HG02763 (cell line): ENCODE data around the gene HPCA.

Experiments used
- ATAC-seq: cut with Tn5 transposase; IDR thresholded peaks from one replicate; pipeline ENCODE4 v1.9.1; 2021; ENCODE audit warnings: mild to moderate bottlenecking, moderate library complexity; ENCODE audit not compliant: unreplicated experiment

The HPCA gene

GRCh38 chr1:32888677-32889420, 2.6 kb downstream of the HPCA start:
- ATAC-seq: no peak

GRCh38 chr1:32889731-32890278, 3.5 kb downstream of the HPCA start:
- ATAC-seq: no peak

GRCh38 chr1:32890516-32891240, 4.4 kb downstream of the HPCA start:
- no peak for ATAC-seq

- no peak for ATAC-seq
Observed at GRCh38 chr1:32891241-32891570, 4.9 kb downstream of the HPCA start.

- no peak for ATAC-seq
Observed at GRCh38 chr1:32891630-32892029, 5.3 kb downstream of the HPCA start.

- no peak for ATAC-seq
Observed at GRCh38 chr1:32892368-32893197, 6.3 kb downstream of the HPCA start.

- ATAC-seq: no peak
Observed at GRCh38 chr1:32893198-32894018, 7.1 kb downstream of the HPCA start.

- ATAC-seq: no peak
Observed at GRCh38 chr1:32894019-32894600, 7.8 kb downstream of the HPCA start.

GRCh38 chr1:32894681-32895080, 8.4 kb downstream of the HPCA start:
- no peak for ATAC-seq

GRCh38 chr1:32895325-32896215, 9.3 kb downstream of the HPCA start:
- ATAC-seq: no peak

- ATAC-seq: no peak
Observed at GRCh38 chr1:32896451-32896850, 10.2 kb downstream of the HPCA start.

- no peak for ATAC-seq
Observed at GRCh38 chr1:32897082-32898049, 11.1 kb downstream of the HPCA start.

GRCh38 chr1:32898056-32898455, 11.8 kb downstream of the HPCA start:
- no peak for ATAC-seq

- no peak for ATAC-seq
Observed at GRCh38 chr1:32898958-32899357, 12.7 kb downstream of the HPCA start.

- ATAC-seq: no peak
Observed at GRCh38 chr1:32899586-32900296, 13.4 kb downstream of the HPCA start.

- no peak for ATAC-seq
Observed at GRCh38 chr1:32900371-32900955, 14.2 kb downstream of the HPCA start.
